Epithelial cell of prostate (primary cell): ENCODE measurements around the gene ZNF618.

Source experiments
- DNase-seq: peaks from one replicate; pipeline ENCODE4 v3.0.0-alpha.2; 2011; ENCODE audit warnings: low read depth, low spot score
- H3K27ac ChIP-seq: fragments of 450-650 bp; 2 replicates; pipeline ENCODE4 v1.5.1; 2017; ENCODE audit warnings: mild to moderate bottlenecking

ZNF618 gene

GRCh38 chr9:114007991-114008666 is 132.0 kb downstream of the ZNF618 start:
- H3K27ac ChIP-seq = no peak overlapping the region
- no peak for DNase-seq

- no peak for DNase-seq
- H3K27ac ChIP-seq = no peak overlapping the region
Measured at GRCh38 chr9:114008667-114009410, 132.7 kb downstream of the ZNF618 start.

DNA sequence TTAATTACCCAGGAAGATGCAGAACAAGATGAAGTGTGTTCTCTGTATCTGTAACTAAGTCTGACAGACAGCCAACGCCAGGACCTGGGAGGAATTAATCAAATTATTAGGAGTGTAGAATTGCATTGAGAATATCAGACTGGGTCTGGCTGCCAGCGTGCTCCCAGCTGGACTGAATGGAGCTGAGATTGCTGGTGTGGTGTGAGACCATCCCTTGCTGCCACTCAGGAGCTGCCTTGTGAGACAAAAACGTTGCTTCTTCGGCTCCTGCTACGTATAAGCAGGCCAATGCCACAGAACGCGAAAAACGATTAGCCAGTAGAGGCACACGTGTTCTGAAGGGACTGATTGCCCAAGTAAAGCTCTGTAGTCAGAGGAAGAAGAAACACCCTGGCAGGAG is 135.2 kb downstream of the ZNF618 start:
- no peak for DNase-seq

GRCh38 chr9:114012126-114012525 is 136.0 kb downstream of the ZNF618 start:
- no peak overlapping the region for H3K27ac ChIP-seq
- no peak for DNase-seq

More for the DNA sequence above, 135.2 kb downstream of the ZNF618 start:
- H3K27ac ChIP-seq = no peak overlapping the region

- no peak overlapping the region for H3K27ac ChIP-seq
- no peak for DNase-seq
Measured at GRCh38 chr9:114014044-114014443, 137.9 kb downstream of the ZNF618 start.

DNA sequence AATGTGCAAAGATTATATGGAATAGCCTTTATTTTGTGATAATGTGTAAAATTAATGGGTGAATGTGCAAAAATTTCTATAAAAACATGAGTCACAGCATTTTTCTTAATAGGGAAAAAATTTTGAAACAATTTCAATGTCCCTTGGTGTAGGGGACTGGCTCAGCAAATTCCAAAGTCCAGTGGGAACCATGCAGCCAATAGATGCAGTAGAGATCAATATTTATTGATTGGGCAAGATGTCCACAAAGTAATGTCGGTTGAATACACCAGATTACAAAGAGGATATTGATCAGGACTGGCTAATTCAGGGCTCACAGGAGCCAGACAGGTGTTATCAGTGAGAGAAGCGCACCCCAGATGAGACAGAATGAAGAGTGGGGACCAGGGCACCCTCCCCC is 139.5 kb downstream of the ZNF618 start:
- no peak overlapping the region for H3K27ac ChIP-seq
- no peak for DNase-seq

DNA sequence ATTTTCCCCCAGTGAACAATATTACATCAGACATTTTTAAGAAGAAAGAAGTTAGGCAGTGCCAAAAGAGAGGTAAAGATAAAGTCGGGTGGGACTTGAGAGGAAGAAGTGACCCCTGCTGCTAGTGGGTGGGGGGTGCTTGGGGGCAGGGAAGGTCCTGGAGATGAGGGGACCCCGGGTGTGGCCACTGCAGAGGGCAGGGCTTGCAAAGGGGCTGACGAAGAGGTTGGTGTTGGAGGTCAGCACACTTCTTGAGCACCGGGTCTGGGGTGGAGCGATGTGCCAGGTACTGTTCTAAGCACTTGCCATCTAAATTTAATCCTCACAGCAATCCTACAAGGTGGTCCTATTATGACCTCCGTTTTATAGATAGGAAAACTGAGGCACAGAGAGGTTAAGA is 140.0 kb downstream of the ZNF618 start:
- DNase-seq = no peak
- no peak overlapping the region for H3K27ac ChIP-seq

DNA sequence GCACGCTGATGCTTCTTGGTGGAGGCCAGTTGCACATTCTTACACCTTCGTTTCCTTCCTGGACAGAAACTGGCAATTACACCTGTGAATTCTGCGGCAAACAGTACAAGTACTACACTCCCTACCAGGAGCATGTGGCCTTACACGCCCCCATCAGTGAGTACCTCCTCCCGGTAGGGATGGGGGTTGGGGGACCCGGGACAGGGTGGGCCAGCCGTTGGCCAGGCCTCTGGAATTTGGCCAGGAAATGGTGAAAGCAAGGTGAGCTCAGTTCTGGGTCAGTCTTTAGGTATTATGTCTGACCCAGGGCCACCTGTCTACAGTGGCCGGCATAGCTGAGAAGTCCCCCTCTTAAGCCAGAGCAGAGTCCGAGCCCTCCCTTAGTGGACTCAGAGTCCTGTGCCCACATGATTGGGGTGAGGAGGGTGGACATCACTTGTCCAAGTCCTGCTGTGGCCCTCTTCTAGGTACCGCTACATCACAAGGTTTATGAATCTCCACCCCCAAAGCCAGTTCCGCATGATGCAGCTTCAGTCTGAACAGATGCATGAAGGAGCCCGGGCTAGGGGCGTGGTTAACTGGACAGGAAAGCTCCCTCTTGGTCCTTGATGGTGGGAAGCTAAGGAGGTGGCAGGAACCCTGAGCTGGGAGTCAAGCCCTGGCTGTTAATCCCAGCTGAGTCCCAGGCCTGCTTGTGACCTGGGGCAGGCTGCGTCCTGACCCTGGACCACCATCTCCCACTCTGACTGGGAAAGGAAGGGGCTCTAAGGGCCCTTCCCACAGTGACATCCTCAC is 140.7 kb downstream of the ZNF618 start:
- DNase-seq = no peak

DNA sequence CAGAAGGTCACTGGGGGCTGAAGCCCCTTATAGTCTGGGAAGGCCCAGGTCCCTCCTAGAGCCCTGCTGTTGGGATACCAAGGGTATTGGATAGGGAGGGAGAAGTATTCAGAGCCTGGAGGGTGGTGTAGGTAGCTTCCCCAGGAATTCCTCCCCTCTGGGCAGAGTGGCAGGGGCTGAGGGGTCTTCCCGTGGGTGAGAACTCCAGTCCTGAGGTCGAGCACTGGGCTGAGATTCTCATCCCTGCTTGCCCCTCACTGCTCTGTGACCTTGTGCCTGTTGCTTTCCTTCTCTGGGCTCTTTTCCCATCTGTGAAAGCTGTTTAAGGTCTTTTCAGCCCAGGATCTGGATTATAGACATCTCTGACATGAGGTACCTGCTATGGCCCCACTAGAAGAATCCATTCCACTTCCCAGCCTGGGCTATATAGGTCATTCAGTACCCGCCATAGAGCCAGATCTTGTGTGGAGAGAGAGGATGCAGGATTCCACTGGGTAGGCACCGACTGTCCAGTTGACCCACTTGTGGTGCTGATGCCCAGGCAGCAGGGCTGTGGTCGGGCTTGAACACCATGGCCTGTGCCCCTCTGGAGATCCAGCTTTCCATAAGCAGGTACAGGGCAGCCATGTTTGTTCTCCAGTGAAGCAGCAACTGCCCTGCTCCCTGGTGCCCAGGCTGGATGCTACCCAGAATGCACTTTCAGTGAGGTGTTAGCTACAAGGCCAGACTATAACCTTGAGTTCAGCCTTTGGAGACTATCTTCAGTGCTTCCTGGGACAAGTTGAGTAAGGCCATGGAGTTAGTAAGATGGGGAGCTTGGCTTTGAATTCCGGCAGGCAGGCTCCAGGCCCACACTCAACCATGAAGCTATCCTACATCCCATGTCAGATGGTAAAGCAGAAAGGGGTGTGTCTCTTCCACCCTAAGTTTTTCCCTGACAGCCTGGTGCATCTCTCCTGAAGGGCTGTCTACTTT is 141.9 kb downstream of the ZNF618 start:
- no peak for DNase-seq

More for the DNA sequence above, 140.7 kb downstream of the ZNF618 start:
- no peak overlapping the region for H3K27ac ChIP-seq

DNA sequence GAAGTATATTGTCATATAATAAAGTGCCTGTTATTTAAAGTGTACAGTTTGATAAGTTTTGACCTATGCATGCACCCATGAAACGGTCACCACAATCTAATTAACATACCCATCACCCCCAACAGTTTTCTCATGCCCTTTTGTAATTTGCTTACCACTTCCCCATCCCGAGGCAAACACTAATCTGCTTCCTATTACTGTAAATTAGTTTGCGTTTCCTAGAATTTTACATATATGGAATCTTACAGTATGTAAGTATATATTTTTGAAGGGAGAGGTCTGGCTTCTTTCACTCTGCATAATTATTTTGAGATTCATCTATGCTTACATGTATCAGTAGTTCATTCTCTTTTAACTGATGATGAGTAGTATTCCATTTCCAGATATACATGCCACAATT is 145.5 kb downstream of the ZNF618 start:
- no peak overlapping the region for H3K27ac ChIP-seq
- DNase-seq = no peak

More for the DNA sequence above, 141.9 kb downstream of the ZNF618 start:
- no peak overlapping the region for H3K27ac ChIP-seq

DNA sequence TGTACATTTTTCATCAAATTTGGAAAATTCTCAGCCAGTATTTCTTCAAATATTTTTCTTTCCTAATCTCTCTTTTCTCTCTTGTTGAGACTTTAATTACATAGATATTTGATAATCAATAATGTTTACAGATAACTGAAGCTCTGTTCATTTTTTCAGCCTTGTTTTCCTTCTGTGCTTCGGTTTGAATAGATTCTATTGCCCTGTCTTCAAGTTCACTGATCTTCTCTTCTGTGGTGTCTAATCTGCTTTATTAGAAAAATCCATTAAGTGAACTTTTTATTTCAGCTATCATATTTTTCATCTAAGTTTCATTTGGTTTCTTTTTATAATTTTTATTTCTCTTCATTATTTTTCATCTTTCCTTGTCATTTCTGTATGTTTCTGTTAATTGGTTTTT is 147.9 kb downstream of the ZNF618 start:
- no peak overlapping the region for H3K27ac ChIP-seq
- no peak for DNase-seq

DNA sequence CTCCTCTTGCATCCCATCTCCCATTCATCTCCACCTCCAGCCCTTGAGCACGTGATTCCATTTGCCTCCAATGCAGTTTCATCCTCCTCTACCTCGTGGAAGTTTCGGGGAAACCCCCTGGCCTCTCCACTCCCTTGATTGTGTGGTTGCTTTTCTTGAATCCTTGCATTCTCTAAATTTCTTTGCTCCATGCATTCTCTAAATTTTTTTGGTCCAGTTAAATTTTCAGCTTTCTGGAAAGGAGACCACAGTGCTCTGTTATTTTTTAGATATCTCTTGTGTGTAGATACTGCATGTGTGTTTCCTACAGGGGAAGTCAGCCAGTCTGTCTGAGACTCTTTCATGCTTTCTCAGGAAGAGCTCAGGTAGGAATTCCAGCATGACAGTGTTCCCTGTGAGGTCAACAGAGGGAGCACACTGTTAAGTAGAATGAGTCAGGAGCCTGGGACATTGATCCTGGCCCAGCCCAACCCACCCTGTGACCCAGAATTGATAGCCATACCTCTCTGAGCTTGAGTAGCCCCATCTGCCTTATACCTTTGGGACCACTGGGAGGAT is 149.2 kb downstream of the ZNF618 start:
- no peak for DNase-seq
- no peak overlapping the region for H3K27ac ChIP-seq

DNA sequence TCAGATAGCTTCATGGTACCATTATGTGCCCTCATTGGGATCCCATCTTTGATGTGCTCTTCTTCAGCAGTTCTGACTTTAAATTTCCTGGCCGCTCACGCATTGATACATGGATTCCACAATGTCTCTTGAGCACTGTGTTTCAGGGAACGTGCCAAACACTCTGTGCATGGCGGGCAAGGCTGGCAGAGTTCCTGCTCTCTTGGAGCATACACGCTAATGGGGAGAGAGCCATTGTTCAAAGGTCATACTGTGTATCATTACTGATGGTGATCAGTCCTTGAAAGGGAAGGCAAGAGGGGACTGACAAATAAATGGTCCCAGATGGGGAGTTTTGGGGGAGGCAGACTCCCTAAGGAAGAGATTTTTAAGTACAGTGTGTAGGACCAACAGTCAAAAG is 149.7 kb downstream of the ZNF618 start:
- no peak for DNase-seq
- H3K27ac ChIP-seq = no peak overlapping the region

- no peak overlapping the region for H3K27ac ChIP-seq
- no peak for DNase-seq
Measured at GRCh38 chr9:114026335-114026734, 150.2 kb downstream of the ZNF618 start.

DNA sequence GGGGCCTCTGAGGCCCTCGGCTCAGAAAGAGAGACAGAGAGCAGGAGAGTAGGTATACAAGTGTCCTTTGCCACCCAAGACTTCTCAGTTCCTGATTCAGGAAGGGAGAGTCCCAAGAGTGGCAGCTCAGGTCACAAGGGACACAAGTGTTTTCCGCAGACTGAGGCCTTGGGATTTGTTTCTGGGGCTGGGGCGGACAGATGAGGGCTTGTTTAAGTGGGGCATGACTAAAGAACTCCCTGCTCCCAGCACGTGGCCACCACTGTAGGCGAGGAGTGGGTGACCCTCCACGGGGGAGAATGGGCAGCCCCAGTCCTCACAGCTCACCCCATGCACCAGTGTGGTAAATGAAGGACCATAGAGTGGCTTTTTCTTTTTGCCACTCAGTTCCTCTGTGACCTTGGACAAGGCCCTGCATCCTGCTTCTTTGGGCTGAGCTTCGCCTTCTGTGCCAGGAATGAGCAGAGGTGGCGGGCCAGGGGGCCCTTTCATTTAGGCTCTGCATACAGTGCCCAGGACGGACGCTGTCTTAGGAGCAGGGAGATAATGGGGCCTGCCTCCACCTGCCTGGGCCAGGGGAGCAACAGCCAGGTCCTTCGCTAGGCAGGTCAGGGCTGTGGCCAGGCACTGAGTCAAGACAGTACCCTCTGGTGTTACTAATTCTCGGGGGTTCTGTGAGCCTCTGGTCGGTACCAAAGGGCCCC is 151.2 kb downstream of the ZNF618 start:
- no peak overlapping the region for H3K27ac ChIP-seq
- DNase-seq = no peak

- no peak overlapping the region for H3K27ac ChIP-seq
Measured at GRCh38 chr9:114027863-114028465, 151.9 kb downstream of the ZNF618 start.

DNA sequence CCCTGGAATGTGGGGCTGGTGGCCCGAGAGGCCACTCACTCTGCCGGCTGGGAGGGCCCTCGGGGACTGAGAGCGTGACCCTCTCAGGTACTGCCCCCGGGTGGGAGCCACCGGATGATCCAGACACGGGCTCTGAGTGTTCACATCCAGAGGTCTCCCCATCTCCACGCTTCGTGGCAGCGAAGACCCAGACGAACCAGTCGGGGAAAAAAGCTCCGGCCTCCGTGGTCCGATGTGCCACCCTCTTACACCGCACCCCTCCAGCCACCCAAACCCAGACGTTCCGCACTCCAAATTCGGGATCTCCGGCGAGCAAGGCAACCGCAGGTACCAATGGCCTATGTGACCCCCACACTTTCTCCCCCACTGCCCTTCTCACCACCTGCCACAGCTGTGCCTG is 152.5 kb downstream of the ZNF618 start:
- no peak overlapping the region for H3K27ac ChIP-seq
- no peak for DNase-seq

More at GRCh38 chr9:114027863-114028465, 151.9 kb downstream of the ZNF618 start:
- no peak for DNase-seq

GRCh38 chr9:114029311-114030170 is 153.4 kb downstream of the ZNF618 start:
- DNase-seq = no peak

More at GRCh38 chr9:114029311-114030170, 153.4 kb downstream of the ZNF618 start:
- no peak overlapping the region for H3K27ac ChIP-seq
